Ovary (tissue), 3 donors: Measurements from ENCODE around the gene ASIC2.

Experiments used
- POLR2A ChIP-seq: fragments of 450-650 bp; IDR thresholded peaks from one replicate; pipeline ENCODE4 v1.6.1; 2017; ENCODE audit warnings: antibody characterized with exemption, mild to moderate bottlenecking, moderate library complexity
- TF ChIP-seq, protein P1 (sequence below), 3 donors: fragments of 450-650 bp in 2 of 3; fragments of 200-600 bp in 1 of 3; IDR thresholded peaks; one replicate each; pipeline versions ENCODE4 v1.5.1 to v1.8.0; 2016 to 2022; ENCODE audit warnings: antibody characterized with exemption in 3 of 3, mild to moderate bottlenecking in 1 of 3
- donor health status: DM: no; HTN: no; CAD: no.

DNA sequence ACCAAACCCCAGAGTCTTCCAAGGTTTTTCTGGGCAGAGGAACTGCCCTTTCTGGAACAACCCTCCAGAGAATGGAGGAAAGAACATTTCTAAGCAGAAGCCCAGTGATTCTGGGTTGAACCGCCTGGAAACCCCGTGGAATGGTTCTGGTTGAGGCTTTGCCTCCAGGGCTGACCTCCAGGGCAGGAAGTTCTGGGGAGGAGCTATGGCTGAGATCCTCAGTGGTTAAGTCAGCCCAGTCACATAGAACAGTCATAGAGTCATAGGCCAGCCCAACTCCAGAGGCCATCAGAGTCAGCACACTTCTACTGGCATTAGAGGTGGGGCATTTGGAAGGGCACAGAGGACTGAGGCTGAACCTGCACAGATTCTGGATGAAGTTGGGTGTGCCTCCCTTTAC is 235.5 kb downstream of the ASIC2 start:
- TF ChIP-seq POLR2A, result no peak
- TF ChIP-seq, protein P1, sequence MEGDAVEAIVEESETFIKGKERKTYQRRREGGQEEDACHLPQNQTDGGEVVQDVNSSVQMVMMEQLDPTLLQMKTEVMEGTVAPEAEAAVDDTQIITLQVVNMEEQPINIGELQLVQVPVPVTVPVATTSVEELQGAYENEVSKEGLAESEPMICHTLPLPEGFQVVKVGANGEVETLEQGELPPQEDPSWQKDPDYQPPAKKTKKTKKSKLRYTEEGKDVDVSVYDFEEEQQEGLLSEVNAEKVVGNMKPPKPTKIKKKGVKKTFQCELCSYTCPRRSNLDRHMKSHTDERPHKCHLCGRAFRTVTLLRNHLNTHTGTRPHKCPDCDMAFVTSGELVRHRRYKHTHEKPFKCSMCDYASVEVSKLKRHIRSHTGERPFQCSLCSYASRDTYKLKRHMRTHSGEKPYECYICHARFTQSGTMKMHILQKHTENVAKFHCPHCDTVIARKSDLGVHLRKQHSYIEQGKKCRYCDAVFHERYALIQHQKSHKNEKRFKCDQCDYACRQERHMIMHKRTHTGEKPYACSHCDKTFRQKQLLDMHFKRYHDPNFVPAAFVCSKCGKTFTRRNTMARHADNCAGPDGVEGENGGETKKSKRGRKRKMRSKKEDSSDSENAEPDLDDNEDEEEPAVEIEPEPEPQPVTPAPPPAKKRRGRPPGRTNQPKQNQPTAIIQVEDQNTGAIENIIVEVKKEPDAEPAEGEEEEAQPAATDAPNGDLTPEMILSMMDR (IDR thresholded peaks at IDR 0.05), result no peak
